ENCODE results near the gene MPHOSPH9.
A peak's percentile ranks its signal among the peaks of the same experiment; 100 is the strongest.
"Not testable (repeated sequence)": the region's sequence is repeated elsewhere in the genome, so short reads cannot be mapped to it uniquely, and the experiment has no call there.

The MPHOSPH9 gene

GRCh38 chr12:123250471-123251383 is 17.8 kb upstream of the MPHOSPH9 start:
- WGBS (ENCODE audit: insufficient coverage): 36% methylated on average over 10 of the region's 13 CpGs
- H3K36me3 ChIP-seq (ENCODE audit: control insufficient read depth in 4 of 4, insufficient read depth in 4 of 4, low read length in 3 of 4): peaks cover 5 to 34% (median 29%) of the 10 kb centered on the region in 4 experiments
- ChIA-PET POLR2A (interaction anchor here (1.5 kb wide), 1 partner anchor 8 kb away, joined by 6 read pairs; no protein-coding TSS in a partner anchor), CTCF (interaction anchor here (1.0 to 4.7 kb wide), 6 partner anchors 9 to 66 kb away, joined by 3 to 29 read pairs (median 6); no protein-coding TSS in a partner anchor)
- no peaks in the 10 kb centered on the region for H3K27me3 ChIP-seq (replicated peaks in 2 of 5; ENCODE audit: control insufficient read depth in 4 of 5, insufficient read depth in 5 of 5, low read length in 4 of 5)
- DNase-seq: peak in 2 of 3 donors; percentile 47 to 50
- H3K4me3 ChIP-seq (ENCODE audit: control insufficient read depth in 1 of 7, extremely low read depth in 1 of 7, insufficient read depth in 4 of 7, low read depth in 2 of 7, low read length in 6 of 7): peak overlapping the region in 3 of 7 experiments; percentile 11 to 52 (median 28)
- peak overlapping the region; percentile 54 to 71 for H3K27ac ChIP-seq (ENCODE audit: insufficient read depth in 1 of 2, low read depth in 1 of 2, low read length in 2 of 2, poor library complexity in 1 of 2, severe bottlenecking in 2 of 2)
- H3K9me3 ChIP-seq (ENCODE audit: control extremely low read depth in 1 of 5, control insufficient read depth in 4 of 5, insufficient read depth in 2 of 5, low read depth in 1 of 5, low read length in 4 of 5): peaks cover 0 to 6% (median 0%) of the 10 kb centered on the region in 5 experiments
- peaks cover 0 to 21% (median 15%) of the 10 kb centered on the region in 4 experiments for H3K4me1 ChIP-seq (ENCODE audit: control extremely low read depth in 1 of 4, control insufficient read depth in 4 of 4, insufficient read depth in 4 of 4, low read length in 3 of 4)

- not testable (repeated sequence) for H3K27me3 ChIP-seq (replicated peaks in 2 of 5; ENCODE audit: control insufficient read depth in 4 of 5, insufficient read depth in 5 of 5, low read length in 4 of 5); H3K27ac ChIP-seq (ENCODE audit: insufficient read depth in 1 of 2, low read depth in 1 of 2, low read length in 2 of 2, poor library complexity in 1 of 2, severe bottlenecking in 2 of 2); DNase-seq; H3K9me3 ChIP-seq (ENCODE audit: control extremely low read depth in 1 of 5, control insufficient read depth in 4 of 5, insufficient read depth in 2 of 5, low read depth in 1 of 5, low read length in 4 of 5); H3K4me3 ChIP-seq (ENCODE audit: control insufficient read depth in 1 of 7, extremely low read depth in 1 of 7, insufficient read depth in 4 of 7, low read depth in 2 of 7, low read length in 6 of 7)
- peaks cover 0 to 21% (median 15%) of the 10 kb centered on the region in 4 experiments for H3K4me1 ChIP-seq (ENCODE audit: control extremely low read depth in 1 of 4, control insufficient read depth in 4 of 4, insufficient read depth in 4 of 4, low read length in 3 of 4)
- ChIA-PET CTCF (interaction anchor here (0.6 to 4.7 kb wide), 7 partner anchors 10 to 20 kb away, joined by 3 to 29 read pairs (median 3); no protein-coding TSS in a partner anchor), POLR2A (interaction anchor here (0.8 kb wide), 1 partner anchor 17 kb away, joined by 4 read pairs; no protein-coding TSS in a partner anchor)
- H3K36me3 ChIP-seq (ENCODE audit: control insufficient read depth in 4 of 4, insufficient read depth in 4 of 4, low read length in 3 of 4): peaks cover 3 to 23% (median 17%) of the 10 kb centered on the region in 4 experiments
- 97% methylated on average over 15 of the region's 26 CpGs for WGBS (ENCODE audit: insufficient coverage)
Measured at GRCh38 chr12:123248996-123249741, 16.2 kb upstream of the MPHOSPH9 start.

GRCh38 chr12:123248129-123248528 is 15.2 kb upstream of the MPHOSPH9 start:
- 100% methylated on average over 2 of the region's 2 CpGs for WGBS (ENCODE audit: insufficient coverage)
- H3K4me1 ChIP-seq (ENCODE audit: control extremely low read depth in 1 of 4, control insufficient read depth in 4 of 4, insufficient read depth in 4 of 4, low read length in 3 of 4): peaks cover 0 to 23% (median 15%) of the 10 kb centered on the region in 4 experiments
- peaks cover 2 to 13% (median 7%) of the 10 kb centered on the region in 4 experiments for H3K36me3 ChIP-seq (ENCODE audit: control insufficient read depth in 4 of 4, insufficient read depth in 4 of 4, low read length in 3 of 4)
- ChIA-PET POLR2A (interaction anchor here (1.4 kb wide), 1 partner anchor 15 kb away, joined by 3 read pairs; the partner anchor contains the start of genes MPHOSPH9 and MTRFR), CTCF (interaction anchor here (1.3 to 4.7 kb wide), 2 partner anchors 9 to 11 kb away, joined by 4 to 29 read pairs; no protein-coding TSS in a partner anchor)
- not testable (repeated sequence) for H3K4me3 ChIP-seq (ENCODE audit: control insufficient read depth in 1 of 7, extremely low read depth in 1 of 7, insufficient read depth in 4 of 7, low read depth in 2 of 7, low read length in 6 of 7); H3K9me3 ChIP-seq (ENCODE audit: control extremely low read depth in 1 of 5, control insufficient read depth in 4 of 5, insufficient read depth in 2 of 5, low read depth in 1 of 5, low read length in 4 of 5); H3K27ac ChIP-seq (ENCODE audit: insufficient read depth in 1 of 2, low read depth in 1 of 2, low read length in 2 of 2, poor library complexity in 1 of 2, severe bottlenecking in 2 of 2); DNase-seq; H3K27me3 ChIP-seq (replicated peaks in 2 of 5; ENCODE audit: control insufficient read depth in 4 of 5, insufficient read depth in 5 of 5, low read length in 4 of 5)

- peaks cover 0 to 6% (median 0%) of the 10 kb centered on the region in 5 experiments for H3K9me3 ChIP-seq (ENCODE audit: control extremely low read depth in 1 of 5, control insufficient read depth in 4 of 5, insufficient read depth in 2 of 5, low read depth in 1 of 5, low read length in 4 of 5)
- ChIA-PET POLR2A (interaction anchor here (1.4 kb wide), 1 partner anchor 13 kb away, joined by 4 read pairs; the partner anchor contains the start of genes MPHOSPH9 and MTRFR), CTCF (interaction anchor here (1.3 kb wide), 1 partner anchor 13 kb away, joined by 4 read pairs; the partner anchor contains the start of gene MPHOSPH9)
- H3K4me1 ChIP-seq (ENCODE audit: control extremely low read depth in 1 of 4, control insufficient read depth in 4 of 4, insufficient read depth in 4 of 4, low read length in 3 of 4): peaks cover 2 to 22% (median 14%) of the 10 kb centered on the region in 4 experiments
- no peak overlapping the region for H3K27ac ChIP-seq (ENCODE audit: insufficient read depth in 1 of 2, low read depth in 1 of 2, low read length in 2 of 2, poor library complexity in 1 of 2, severe bottlenecking in 2 of 2)
- no peaks in the 10 kb centered on the region for H3K27me3 ChIP-seq (replicated peaks in 2 of 5; ENCODE audit: control insufficient read depth in 4 of 5, insufficient read depth in 5 of 5, low read length in 4 of 5)
- DNase-seq: no peak
- WGBS (ENCODE audit: insufficient coverage): 86% methylated on average over 2 of the region's 3 CpGs
- H3K36me3 ChIP-seq (ENCODE audit: control insufficient read depth in 4 of 4, insufficient read depth in 4 of 4, low read length in 3 of 4): peaks cover 2 to 12% (median 9%) of the 10 kb centered on the region in 4 experiments
- no peak overlapping the region for H3K4me3 ChIP-seq (ENCODE audit: control insufficient read depth in 1 of 7, extremely low read depth in 1 of 7, insufficient read depth in 4 of 7, low read depth in 2 of 7, low read length in 6 of 7)
Measured at GRCh38 chr12:123245678-123246077, 12.7 kb upstream of the MPHOSPH9 start.

GRCh38 chr12:123243671-123244262 is 10.8 kb upstream of the MPHOSPH9 start:
- CTCF ChIA-PET: interaction anchor here (2.0 kb wide), 1 partner anchor 200 kb away, joined by 6 read pairs; no protein-coding TSS in a partner anchor
- 94% methylated on average over 5 of the region's 7 CpGs for WGBS (ENCODE audit: insufficient coverage)

More at GRCh38 chr12:123243671-123244262, 10.8 kb upstream of the MPHOSPH9 start:
- DNase-seq: no peak
- peaks cover 0 to 6% (median 0%) of the 10 kb centered on the region in 5 experiments for H3K9me3 ChIP-seq (ENCODE audit: control extremely low read depth in 1 of 5, control insufficient read depth in 4 of 5, insufficient read depth in 2 of 5, low read depth in 1 of 5, low read length in 4 of 5)
- H3K4me3 ChIP-seq (ENCODE audit: control insufficient read depth in 1 of 7, extremely low read depth in 1 of 7, insufficient read depth in 4 of 7, low read depth in 2 of 7, low read length in 6 of 7): no peak overlapping the region
- peaks cover 2 to 16% (median 11%) of the 10 kb centered on the region in 4 experiments for H3K4me1 ChIP-seq (ENCODE audit: control extremely low read depth in 1 of 4, control insufficient read depth in 4 of 4, insufficient read depth in 4 of 4, low read length in 3 of 4)
- no peak overlapping the region for H3K27ac ChIP-seq (ENCODE audit: insufficient read depth in 1 of 2, low read depth in 1 of 2, low read length in 2 of 2, poor library complexity in 1 of 2, severe bottlenecking in 2 of 2)
- H3K36me3 ChIP-seq (ENCODE audit: control insufficient read depth in 4 of 4, insufficient read depth in 4 of 4, low read length in 3 of 4): peaks cover 2 to 21% (median 12%) of the 10 kb centered on the region in 4 experiments
- H3K27me3 ChIP-seq (replicated peaks in 2 of 5; ENCODE audit: control insufficient read depth in 4 of 5, insufficient read depth in 5 of 5, low read length in 4 of 5): no peaks in the 10 kb centered on the region
- POLR2A ChIA-PET: interaction anchor here (0.7 to 0.9 kb wide), 2 partner anchors 11 to 122 kb away, joined by 3 to 4 read pairs; partner anchors contain the start of gene MPHOSPH9
